Kidney tubule cell (primary cell): ENCODE data around the gene KIF18A.
"Not testable (repeated sequence)": the region's sequence is repeated elsewhere in the genome, so short reads cannot be mapped to it uniquely, and the experiment has no call there.

Experiments
- DNase-seq: peaks from one replicate; pipeline ENCODE4 v3.0.0-alpha.2; 2018; ENCODE audit warnings: low spot score

The KIF18A gene

DNA sequence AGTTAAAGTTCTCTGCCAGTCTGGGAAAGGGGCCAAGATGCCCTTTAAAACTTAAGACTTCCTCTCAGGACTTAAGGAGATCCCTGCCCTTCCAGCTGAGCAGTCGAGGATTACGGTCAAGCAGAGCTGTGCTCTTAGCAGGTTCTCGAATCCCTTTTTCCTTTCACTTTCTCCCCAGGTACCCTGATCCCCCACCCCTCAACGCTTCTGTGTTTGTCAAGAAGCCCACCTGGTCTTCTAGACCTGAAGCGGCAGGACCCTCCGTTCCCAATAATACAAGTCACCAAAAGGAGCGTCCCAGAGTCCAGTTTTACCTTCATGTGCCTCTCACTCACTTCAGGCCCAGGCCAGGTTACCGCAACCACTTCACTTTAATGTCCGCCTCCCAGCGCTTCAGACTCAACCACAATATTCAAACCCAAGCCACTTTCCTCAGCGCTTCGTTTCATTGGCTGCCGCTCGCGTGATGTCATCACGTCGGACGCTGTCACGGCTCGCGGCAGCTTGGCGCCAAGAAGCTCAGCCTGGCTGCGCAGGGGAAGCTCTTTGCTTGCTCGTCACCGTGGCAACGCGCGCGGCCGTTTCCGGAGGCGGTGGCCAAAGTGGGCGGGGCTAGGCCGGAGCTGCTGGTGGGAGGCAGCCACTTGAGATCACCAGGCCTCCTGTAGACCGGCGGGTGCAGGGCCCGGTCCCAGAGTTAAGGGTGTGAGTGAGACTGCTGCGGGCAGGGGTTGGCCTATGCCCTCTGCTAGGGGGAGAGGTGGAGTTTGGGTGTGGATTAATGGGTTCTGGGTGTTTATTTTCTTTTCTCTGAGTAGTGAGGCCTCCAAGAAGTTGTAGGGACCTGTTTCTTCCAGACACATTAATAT is at the start of gene KIF18A, which contains the start of gene METTL15:
Gene KIF18A, minus strand, starts transcription at position 407 of the 869 bp plus-strand sequence. CDS start 10,209 bp downstream, outside the sequence.
Gene METTL15, plus strand, starts transcription at position 639 of the 869 bp plus-strand sequence. CDS start 4,947 bp downstream, outside the sequence.
- peak; percentile 100 for DNase-seq

DNA sequence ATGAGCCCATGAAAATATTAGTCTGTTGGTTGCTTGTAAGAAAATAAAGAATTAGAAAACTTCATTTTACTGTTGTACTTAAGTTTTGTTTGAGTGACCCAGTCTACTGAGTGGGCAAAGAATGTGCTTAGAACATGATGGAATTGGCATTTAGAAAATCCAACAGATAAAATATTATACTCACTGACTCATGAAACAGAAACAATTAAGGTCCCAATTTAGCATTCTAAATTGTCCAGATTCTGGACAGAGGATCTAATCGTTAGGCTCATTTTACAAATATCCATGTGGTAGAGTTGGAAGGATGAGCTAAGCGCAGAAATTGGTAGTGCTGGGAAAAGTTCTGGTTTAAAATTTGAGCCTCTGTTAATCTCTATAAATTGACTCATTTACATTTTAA is 45.6 kb upstream of the KIF18A start:
- no peak for DNase-seq

DNA sequence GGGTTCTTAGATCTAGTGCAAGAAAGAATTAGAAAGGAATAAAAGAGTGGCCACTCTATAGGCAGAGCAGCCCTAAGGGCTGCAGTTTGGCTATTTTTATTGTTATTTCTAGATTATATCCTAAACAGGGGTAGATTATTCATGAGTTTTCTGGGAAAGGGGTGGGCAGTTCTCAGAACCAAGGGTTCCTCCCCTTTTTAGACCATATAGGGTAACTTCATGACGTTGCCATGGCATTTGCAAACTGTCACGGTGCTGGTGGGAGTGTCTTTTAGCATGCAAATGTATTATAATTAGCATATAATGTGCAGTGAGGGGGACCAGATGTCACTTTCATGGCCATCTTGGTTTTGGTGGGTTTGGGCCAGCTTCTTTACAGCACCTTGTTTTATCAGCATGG is 44.8 kb upstream of the KIF18A start:
- DNase-seq = no peak

DNA sequence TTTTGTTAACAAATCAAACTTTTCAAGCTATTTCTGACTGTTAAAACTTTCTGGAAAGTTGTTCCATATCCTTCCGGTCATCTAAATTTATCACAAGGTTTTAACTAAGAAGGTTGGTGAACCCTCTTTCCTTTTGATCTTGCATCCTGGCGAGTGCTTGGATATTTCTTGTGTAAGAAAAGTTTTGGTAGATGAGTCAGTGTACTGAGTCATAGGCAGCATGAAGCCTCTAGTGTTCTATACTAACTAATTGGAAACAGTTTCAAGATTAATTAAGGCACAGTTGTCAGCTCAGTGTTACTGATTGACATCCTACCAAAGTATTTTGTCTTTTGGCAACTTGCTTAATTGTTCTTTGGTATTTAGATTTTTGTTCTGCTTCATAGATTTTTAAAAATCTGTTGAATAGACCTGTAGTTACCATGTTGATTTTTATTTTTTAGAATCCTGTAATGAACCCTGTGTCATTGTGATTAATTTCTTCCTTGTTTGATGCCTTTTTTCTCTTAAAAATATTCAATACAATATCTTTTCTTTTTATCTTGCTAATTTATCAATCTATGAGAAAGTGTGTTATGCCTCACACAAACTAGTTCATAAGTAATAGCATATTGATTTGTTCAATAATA is 38.3 kb upstream of the KIF18A start:
- peak; percentile 85 for DNase-seq

DNA sequence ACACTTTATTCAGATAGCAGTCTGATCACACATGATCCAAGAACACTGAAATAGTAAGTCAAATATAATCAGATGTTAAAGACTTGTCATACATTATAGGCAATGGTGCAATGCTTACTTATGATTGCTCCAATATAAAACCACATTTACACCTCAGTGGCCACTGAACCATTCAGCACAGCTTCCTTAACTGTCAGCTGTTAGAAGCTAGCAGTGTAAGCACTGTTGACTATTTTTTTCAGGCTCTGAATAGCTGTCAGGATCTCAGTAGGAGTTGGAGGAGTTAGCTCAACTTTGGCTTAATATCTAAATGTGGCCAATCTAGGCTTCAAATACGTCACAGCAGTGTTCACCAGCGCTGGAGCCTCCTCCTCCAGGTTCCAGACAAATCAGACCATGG is 36.9 kb upstream of the KIF18A start:
- DNase-seq = peak; percentile 64

DNA sequence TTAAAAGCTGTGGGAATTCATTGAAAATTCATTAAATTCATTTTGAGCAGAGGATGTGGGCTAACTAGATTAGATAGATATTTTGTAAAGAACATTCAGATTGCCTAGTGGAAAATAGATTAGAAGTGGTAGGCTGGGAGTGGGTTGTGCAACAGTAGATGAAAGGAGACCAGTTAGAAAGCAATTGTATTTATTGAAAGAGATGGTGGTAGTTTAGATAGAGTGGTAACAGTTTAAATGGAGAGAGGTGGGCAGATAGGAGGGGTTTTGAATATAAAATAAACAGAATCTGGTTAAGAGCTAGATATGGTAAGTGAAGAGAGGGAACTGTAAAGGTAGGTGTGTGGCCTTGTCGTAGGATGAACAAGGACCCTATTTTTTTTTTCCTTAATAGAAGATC is 34.8 kb upstream of the KIF18A start:
- no peak for DNase-seq

DNA sequence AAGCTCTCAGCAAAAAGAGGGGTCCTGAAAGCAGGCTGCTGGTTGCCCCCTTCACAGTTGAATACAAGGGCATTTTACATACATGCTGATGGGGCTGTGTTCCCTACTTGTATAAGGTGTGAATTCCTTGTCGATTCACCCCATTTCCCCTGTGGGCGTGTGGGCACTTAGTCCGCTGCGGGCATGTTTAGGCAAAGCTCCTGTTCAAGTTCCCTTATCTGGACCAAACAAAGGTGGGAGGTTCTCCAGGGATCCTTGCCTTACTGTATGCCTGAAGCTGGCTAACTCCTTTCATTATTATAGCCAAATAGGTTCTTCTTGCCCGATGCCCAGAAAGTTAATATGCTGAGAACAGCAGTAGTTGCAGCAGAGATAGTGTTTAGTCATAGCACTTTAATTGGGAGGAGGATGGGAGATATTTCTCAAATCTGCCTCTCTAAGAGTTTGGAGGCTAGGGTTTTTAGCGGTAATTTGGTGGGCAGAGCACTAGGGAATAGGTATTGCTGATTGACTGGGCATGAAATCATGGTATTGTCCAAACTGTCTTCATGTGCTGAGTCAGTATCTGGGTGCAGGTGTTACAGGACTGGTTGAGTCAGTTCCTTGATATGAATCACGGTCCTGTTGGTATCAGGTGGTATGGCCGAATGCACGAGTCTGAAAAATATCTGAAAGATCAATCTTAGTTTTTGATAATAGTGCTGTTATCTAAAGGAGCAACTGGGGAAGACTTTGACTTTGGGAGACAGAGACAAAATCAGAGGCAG is 32.9 kb upstream of the KIF18A start:
- peak; percentile 12 for DNase-seq

DNA sequence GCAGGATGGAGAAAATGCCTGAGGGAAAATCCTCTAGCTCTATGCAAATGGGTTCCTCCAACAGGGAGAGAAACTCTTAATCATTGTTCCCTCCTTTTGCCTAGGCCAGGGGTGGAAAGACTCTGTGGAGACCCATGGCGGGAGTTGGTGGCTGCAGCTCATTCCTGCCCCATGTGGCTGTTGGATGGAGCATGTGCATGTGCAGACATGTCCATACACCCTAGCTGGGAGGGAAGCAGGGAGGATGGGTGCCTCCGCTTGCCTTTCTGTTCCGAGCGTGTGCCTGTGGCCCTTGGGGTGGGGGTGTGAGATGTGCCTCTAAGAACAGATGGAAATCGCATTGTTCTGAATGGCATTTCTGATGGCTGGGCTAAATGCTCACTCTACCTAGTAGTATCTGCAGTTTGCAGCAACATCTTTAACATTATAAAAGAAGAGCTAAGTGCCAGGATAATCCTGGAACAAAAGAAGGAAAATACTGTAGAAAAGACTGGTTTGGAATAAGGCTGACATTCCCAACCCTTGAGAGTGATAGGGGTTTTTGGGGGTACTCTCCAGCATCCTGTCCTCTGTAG is 32.0 kb upstream of the KIF18A start:
- DNase-seq = no peak

DNA sequence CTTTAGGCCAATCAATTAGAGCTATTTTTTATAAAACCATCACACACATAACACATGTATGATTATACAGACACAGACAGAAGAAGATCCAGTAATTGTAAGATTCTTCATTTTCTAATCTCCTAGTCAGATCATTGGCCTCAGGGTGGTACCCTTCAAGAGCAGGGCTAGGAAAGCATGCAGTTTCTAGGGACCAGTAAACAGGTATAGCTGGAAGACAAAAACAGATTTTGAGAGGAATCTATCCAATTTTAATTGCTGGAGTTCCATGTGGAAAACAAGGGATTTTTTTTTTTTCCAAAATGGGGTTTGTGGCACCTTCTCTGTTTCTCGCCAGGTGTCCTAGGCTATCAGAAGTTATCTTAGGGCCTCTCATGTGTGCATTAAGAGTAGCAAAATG is 29.9 kb upstream of the KIF18A start:
- DNase-seq = no peak

DNA sequence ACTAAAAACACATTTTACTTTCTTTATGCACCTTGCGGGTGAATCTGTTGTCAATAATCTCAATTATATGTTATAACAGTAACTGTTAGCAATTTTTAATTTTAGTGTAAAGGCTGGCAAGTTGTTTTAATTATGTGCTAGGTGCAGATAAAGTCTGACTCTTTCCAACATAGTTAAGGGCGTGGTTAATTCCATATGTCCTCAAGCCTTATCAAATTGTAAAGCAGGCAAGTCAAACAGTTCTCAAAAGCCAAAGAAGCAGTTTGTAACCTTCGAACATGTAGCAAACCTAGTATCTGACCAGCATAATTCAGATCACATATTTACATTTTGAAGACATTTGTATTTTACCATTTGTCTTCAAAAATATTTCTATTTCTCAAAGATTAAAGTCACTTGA is 29.4 kb upstream of the KIF18A start:
- no peak for DNase-seq

DNA sequence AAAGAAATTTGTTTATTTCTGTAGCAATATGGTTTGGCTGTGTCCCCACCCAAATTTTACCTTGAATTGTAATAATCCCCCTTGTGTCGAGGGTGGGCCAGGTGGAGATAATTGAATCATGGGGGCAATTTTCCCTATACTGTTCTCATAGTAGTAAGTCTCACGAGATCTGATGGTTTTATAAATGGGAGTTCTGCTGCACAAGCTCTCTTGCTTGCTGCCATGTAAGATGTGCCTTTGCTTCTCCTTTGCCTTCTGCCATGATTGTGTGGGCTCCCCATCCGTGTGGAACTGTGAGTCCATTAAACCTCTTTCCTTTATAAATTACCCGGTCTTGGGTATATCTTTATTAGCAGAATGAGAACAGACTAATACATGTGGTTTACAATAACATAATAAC is 28.2 kb upstream of the KIF18A start:
- not testable (repeated sequence) for DNase-seq

DNA sequence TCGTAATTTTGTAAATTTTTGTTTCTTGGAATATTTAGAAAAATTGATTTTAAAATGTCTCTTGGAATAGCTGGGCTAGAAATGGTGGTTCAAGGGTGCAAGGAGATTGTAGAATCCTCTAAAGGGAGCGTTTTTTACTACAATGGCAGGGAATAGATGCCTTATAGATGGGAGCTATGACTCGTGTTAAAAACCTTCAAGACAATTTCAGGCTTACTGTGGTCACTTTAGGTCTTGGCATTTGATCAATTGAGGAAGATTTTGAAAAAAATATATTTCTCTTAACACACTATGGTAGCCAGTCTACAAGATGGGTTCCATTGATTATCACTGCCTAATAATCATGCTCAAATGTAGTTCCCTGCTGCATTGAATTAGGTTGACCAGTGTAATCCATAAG is 25.2 kb upstream of the KIF18A start:
- DNase-seq = no peak

DNA sequence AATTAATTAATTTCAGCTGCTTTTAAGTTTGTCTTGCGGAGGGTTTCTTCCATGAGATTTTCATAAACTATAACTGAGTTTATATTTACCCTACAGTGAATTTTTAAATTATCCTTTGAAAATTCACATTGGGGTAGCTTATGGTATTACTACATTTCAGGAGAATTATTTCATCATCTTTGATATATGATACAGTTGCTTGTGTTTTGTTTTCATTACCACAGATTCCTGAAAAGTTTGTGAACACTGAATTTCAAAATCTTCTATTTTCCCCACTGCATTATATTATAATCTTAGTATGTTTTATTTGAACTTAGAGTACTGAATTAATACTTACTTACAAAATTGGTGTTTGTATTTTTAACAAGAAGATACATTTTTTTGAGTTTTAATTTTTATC is 24.6 kb upstream of the KIF18A start:
- no peak for DNase-seq

DNA sequence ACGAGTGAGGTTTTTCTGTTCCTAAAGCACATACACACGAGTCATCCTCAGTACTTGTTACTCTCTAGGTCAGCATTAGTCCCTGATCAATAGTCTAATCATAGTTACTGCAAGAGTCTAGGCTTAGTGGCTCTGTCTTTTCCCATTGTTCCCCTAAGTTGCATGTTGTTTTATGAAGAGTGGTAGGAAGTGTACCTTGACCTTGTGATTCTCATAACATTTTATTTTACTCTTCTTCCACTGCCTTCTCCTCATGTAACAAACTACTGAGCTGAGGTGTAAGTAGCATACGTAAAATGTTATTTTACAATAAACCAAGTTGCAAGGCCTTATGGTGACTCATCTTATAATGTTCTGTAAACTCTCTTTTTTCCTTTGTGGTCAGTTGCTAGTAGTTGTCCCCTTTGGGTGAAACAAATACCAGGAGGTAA is 15.2 kb upstream of the KIF18A start:
- no peak for DNase-seq

DNA sequence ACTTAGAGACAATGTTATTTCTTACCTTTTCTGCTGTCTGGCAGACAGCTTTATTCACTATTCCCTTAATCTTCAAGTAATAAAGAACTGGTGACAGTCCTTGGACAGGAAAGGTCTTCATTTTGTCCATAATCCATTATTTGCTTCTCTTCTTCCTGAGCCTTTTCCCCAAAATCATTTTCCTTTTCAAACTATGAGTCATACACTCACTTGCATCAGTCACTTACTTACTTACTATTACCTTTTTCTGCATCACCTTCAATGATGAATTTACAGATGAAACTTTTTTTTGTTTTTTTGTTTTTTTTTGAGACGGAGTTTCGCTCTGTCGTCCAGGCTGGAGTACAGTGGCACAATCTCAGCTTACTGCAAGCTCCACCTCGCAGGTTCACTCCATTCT is 9.8 kb upstream of the KIF18A start:
- peak; percentile 3 for DNase-seq

DNA sequence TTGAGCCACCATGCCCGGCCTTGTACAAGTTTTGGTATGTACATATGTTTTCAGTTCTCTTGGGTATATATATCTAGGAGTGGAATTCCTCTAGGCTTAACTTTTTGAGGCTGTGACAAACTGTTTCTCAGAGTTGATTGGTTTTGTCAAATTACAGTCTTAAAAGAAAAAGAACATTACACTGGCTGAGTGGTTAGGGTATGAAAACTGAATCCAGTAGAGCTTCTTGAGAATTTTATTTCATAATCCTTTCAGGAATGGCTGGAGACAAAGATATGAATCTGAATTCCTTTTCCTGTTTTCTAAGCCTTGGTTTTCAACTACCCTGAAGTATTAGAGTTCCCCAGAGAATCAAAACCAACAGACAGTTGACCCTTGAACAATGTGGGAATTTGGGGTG is 6.8 kb upstream of the KIF18A start:
- DNase-seq = no peak

DNA sequence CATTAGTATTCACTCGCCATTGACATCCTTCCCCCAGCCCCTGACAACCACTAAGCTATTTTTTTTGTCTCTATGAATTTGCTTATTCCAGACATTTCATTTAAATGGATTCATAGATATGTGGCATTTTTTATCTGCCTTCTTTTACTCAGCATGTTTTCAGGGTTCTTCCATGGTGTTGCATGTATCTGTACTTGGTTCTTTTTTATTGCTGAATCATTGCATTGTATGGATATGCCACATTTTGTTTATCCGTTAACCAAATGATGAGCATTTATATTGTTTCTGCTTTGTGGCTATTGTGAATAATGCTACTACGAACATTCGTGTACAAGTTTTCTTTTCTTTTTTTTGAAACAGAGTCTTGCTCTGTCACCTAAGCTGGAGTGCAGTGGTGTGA is 6.2 kb upstream of the KIF18A start:
- no peak for DNase-seq

DNA sequence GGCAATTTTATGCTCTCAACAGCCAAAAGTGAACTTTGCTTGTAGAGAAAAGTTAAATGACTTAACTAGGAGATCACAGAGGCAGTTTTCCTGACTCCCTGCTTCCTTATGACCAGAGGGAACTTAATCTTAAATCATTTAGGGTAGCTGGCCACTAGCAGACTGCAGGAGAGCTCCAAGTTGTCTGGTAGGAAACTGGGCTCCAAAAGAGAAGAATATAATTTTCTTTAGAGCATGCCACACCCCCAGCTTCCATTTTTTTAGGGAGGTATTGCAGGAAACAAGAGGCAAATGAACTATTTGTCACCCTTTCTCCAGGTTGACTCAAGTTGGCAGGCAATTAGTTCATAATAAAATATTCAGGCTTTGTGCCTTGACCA is 2.9 kb upstream of the KIF18A start:
- peak; percentile 25 for DNase-seq

DNA sequence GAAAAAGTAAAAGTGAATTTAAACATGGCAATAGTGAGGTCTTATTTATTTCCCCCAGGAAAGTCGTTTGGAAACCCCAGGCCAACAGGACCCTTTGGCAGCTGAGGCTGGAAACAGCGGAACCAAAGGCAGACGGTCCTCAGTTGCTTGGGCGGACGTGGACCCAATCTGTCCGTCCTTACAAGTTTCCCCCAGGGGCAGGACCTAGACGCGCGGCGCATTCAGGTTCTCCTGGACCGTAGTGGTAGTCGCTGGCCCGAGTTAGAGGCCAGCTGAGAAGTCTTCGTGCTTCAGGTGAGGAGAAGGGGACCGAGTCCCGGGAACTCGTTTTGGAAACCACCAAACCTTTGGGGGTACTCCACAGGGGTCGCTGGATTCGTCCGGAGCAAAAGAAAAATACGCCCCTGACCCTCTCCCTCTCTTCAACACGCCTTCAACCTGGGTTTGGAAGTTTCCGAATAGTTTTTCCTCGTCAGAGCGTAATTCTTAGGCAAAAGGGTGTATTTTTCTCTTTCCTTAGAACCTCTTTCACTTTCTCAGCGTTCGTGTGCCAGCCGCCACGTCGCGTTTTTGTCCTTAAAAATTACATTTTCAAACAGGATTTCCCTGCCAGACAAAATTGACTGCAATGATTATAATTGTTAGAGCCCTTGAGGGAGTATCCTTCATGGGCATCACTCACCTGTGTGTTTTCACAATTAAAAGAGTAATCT is 2.3 kb upstream of the KIF18A start:
- peak; percentile 83 for DNase-seq

DNA sequence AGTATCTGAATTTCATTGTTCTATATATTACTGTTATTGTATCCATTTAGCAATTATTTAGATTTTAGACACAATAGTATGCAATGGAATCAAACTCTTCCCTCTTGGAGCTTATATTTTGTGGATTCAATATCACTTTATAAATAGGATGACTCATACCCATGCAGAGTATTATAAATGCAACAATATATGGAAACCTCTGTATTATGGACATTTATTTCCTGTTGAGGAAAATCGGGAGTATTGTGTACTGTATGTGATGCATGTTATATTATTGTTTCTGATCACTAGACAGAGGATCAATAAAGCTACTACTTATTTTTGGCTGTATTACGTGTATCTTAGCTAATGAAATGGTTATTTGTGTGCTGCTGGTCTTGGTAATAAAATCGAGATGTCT is 1.0 kb upstream of the KIF18A start:
- no peak for DNase-seq

DNA sequence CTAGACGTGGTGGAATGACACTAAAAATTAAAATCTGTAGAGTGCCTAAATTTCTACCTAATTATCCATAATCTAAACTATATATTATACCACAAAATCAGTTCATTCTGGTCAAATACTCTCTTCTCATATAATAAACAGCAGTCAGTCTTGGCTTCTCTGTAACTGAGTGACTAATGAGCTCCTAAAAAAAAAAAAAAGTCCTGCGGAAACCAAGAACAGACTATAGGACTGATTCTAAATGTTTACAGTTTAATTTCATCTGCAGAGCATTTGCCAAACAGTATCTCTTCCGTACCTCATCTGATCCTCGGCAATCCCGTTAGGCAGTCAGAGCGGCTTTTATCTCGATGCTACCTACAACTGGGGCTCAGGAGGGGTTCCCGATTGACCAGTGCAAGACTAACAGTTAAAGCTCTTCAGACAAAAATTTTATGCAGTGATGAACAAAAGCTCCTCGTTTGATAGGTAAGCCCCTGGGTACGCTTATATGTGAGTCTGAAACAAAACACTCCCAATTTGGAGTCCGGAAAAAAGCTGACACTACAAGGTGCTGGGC is 686 bp downstream of the KIF18A start:
- DNase-seq = no peak
